ENCODE data around the gene BEAN1. TPM values are rescaled to one million over a fixed set of nuclear protein-coding genes. Genes with fewer than 3 reads are reported as not detected.

The BEAN1 gene
- total and polyA plus RNA-seq, 7 donors, result 0.01 to 0.08 TPM; not detected in 5

DNA sequence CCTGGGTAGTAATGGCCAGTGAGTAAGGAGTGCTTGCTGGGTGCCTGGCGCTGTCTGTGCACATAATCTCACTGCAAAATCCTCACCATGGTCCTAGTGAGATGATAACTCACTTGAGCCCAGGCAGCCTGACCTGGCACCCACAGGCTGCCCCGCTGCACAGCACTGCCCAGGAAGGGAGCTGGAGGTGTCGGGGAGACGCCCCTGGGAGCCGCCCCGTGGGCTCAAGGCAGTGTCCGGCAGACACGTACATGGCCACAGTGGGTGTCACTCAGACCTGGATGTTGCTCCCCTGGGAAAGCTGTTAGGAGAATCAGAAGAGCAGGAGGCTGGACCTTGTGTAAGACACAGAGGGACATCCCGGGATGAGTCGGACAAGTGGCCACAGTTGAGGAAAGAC, 44.2 kb downstream of the BEAN1 start:
- Histone ChIP-seq H3K9me3 (no peaks in the 10 kb centered on the region), H3K27ac (no peak overlapping the region), H3K4me1 (no peaks in the 10 kb centered on the region), H3K4me3 (no peak overlapping the region), H3K27me3 (ENCODE audit: insufficient read depth in 3 of 3, low read length in 2 of 3) (peaks cover 0 to 9% (median 2%) of the 10 kb centered on the region in 3 donors), H3K36me3 (ENCODE audit: insufficient read depth in 1 of 2, low read depth in 1 of 2) (no peaks in the 10 kb centered on the region)
- TF ChIP-seq, protein P1, sequence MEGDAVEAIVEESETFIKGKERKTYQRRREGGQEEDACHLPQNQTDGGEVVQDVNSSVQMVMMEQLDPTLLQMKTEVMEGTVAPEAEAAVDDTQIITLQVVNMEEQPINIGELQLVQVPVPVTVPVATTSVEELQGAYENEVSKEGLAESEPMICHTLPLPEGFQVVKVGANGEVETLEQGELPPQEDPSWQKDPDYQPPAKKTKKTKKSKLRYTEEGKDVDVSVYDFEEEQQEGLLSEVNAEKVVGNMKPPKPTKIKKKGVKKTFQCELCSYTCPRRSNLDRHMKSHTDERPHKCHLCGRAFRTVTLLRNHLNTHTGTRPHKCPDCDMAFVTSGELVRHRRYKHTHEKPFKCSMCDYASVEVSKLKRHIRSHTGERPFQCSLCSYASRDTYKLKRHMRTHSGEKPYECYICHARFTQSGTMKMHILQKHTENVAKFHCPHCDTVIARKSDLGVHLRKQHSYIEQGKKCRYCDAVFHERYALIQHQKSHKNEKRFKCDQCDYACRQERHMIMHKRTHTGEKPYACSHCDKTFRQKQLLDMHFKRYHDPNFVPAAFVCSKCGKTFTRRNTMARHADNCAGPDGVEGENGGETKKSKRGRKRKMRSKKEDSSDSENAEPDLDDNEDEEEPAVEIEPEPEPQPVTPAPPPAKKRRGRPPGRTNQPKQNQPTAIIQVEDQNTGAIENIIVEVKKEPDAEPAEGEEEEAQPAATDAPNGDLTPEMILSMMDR (IDR thresholded peaks at IDR 0.05), result no peak
- intact Hi-C loops (cut with DNase I), result loop anchor here in 1 of 2 donors (10.0 kb wide), 1 partner anchor 114 kb away; no protein-coding TSS in a partner anchor
- DNase-seq, result no peak
- ATAC-seq, result no peak
- 77 to 83% (median 80%) methylated on average over 10 of the region's 10 CpGs for WGBS, 3 donors

DNA sequence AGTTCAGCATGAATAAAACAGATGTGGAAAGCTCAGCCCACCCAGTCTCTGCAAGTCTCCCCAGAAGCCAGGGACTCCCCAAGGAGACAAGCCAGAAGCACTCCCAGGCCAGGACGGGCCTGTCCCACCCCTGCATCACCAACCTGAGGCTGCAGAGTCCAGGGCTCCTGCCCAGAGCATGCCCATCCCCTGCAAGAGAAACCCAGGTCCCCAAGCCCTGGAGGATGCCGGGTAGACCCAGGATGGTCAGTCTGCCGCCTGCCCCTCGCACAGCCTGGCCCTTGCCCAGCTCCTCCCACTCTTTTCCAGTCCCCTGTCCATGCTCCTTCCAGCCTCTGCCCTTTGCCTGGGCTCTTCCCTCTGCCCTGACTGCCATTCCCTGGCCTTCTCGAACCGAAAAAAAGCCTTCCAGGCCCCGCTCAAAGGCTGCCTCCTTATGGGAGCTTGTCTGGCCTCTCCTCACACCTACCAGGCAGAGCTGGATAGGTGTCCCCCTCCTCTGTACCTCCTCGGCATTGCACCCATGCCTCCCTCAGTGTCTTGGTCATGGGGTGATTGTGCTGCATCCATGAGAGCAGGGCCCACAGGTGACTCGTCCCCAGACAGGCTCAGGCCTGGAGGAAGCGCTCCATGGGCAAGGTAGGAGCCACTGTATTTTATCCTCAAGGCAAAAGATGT, 44.8 kb downstream of the BEAN1 start:
- H3K27ac ChIP-seq, result no peak overlapping the region
- TF ChIP-seq, protein P1 (IDR thresholded peaks at IDR 0.05), result no peak
- DNase-seq (no peak), ATAC-seq (no peak)
- no peaks in the 10 kb centered on the region for H3K4me1 ChIP-seq
- peaks cover 0 to 12% (median 2%) of the 10 kb centered on the region in 3 donors for H3K27me3 ChIP-seq (ENCODE audit: insufficient read depth in 3 of 3, low read length in 2 of 3)
- intact Hi-C loops (cut with DNase I), result loop anchor here in 1 of 2 donors (10.0 kb wide), 1 partner anchor 113 kb away; no protein-coding TSS in a partner anchor
- H3K4me3 ChIP-seq, result no peak overlapping the region
- 86 to 90% (median 90%) methylated on average over 10 of the region's 10 CpGs for WGBS, 3 donors
- no peaks in the 10 kb centered on the region for H3K36me3 ChIP-seq (ENCODE audit: insufficient read depth in 1 of 2, low read depth in 1 of 2)
- H3K9me3 ChIP-seq, result no peaks in the 10 kb centered on the region

DNA sequence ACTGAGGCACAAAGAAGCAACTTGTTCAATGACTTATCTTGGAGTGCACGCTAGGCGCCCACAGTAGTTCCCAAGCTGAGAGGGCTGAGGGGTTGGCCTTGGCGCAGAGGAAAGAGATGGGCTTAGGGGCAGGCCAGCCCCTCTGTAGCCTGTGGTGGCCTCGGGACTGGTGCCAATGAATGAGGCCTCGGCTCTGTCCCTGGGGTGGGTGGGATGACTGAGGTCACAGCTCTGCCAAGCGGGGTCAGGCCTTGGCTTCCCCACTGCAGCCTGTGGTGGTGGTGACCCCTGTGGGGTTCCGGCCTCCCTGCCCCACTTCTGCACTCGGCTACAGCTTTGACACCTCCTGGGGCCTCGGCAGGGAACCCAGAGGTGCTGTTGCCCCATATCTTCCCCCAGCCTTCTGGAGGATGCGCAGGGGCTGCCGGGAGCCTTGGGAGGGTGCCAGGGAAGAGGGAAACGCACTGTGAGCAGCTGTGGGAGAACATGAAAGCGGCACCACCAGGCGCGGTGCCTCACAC, 46.0 kb downstream of the BEAN1 start:
- no peaks in the 10 kb centered on the region for H3K36me3 ChIP-seq (ENCODE audit: insufficient read depth in 1 of 2, low read depth in 1 of 2)
- no peaks in the 10 kb centered on the region for H3K4me1 ChIP-seq
- H3K27ac ChIP-seq, result no peak overlapping the region
- WGBS, 3 donors, result 80 to 83% (median 81%) methylated on average over 15 of the region's 15 CpGs
- DNase-seq, result no peak
- no peaks in the 10 kb centered on the region for H3K9me3 ChIP-seq
- no peak for ATAC-seq
- intact Hi-C loops (cut with DNase I), result loop anchor here in 1 of 2 donors (10.0 kb wide), 1 partner anchor 112 kb away; no protein-coding TSS in a partner anchor
- TF ChIP-seq, protein P1 (IDR thresholded peaks at IDR 0.05), result no peak
- H3K4me3 ChIP-seq, result no peak overlapping the region
- peaks cover 0 to 12% (median 0%) of the 10 kb centered on the region in 3 donors for H3K27me3 ChIP-seq (ENCODE audit: insufficient read depth in 3 of 3, low read length in 2 of 3)

DNA sequence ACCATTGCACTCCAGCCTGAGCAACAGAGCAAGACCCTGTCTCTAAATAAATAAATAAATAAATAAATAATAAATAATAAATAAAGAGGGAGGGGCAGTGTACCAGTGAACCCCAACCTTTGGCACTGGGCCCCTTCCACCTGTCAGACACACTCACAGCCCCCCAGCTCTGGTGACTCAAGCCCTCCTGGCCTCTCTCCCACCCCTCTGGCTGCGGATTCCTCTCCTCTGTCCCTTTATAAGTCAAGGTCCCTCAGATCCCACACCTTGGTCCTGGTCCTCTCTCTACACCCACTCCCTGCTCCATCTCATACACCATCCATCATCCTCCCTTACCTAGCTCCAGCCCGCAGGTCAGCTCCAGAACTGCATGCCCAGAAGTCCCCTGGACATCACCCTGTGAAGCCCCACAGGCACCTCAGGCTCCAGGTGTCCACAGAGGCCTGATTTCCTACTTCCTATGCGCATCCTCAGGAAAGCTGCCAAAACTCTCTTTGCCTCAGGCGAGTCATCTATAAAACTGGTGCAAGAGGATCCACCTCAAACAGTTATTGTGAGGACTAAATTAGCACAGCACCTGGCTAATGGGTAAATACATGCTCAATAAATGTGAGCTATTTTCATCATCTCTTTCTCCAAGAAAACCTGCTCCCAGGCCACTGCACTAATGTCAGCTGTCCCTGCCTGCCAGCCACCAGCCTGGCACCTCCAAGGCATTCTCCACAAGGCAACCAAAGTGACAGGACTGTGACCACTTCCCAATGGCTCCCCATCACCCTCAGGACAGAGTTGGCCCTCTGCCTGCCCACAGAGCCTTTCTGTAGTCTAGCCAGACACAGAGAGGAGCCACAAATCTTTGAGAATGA, 46.8 kb downstream of the BEAN1 start:
- intact Hi-C loops (cut with DNase I), result loop anchor here in 1 of 2 donors (10.0 kb wide), 1 partner anchor 111 kb away; no protein-coding TSS in a partner anchor
- WGBS, 3 donors, result 82 to 89% (median 89%) methylated on average over 4 of the region's 4 CpGs
- no peaks in the 10 kb centered on the region for H3K9me3 ChIP-seq
- ATAC-seq (no peak), DNase-seq (no peak)
- H3K27me3 ChIP-seq (ENCODE audit: insufficient read depth in 3 of 3, low read length in 2 of 3), result peaks cover 0 to 12% (median 0%) of the 10 kb centered on the region in 3 donors
- TF ChIP-seq, protein P1 (IDR thresholded peaks at IDR 0.05), result no peak
- H3K4me3 ChIP-seq, result no peak overlapping the region
- H3K36me3 ChIP-seq (ENCODE audit: insufficient read depth in 1 of 2, low read depth in 1 of 2), result no peaks in the 10 kb centered on the region
- H3K27ac ChIP-seq, result no peak overlapping the region
- no peaks in the 10 kb centered on the region for H3K4me1 ChIP-seq
